Neuronal stem cell (in vitro differentiated cells): Measurements from ENCODE around the gene AQP7.
"Not testable (repeated sequence)": the region's sequence is repeated elsewhere in the genome, so short reads cannot be mapped to it uniquely, and the experiment has no call there.

ENCODE experiments used
- DNase-seq: peaks from one replicate; pipeline ENCODE4 v3.0.0-alpha.2; 2013; ENCODE audit warnings: low spot score
- H2AFZ ChIP-seq: one replicate; pipeline ENCODE4 v1.6.1; 2013; ENCODE audit warnings: mild to moderate bottlenecking, low read length, inconsistent platforms
- H2AK5ac ChIP-seq: 2 replicates; pipeline ENCODE4 v1.6.1; 2013; ENCODE audit warnings: low read depth, mild to moderate bottlenecking, inconsistent platforms, low read length, moderate library complexity, mixed read lengths
- H2BK120ac ChIP-seq: 2 replicates; pipeline ENCODE4 v1.6.1; 2013; ENCODE audit warnings: low read depth, mild to moderate bottlenecking, inconsistent platforms, low read length, moderate library complexity, mixed read lengths
- H2BK12ac ChIP-seq: one replicate; pipeline ENCODE4 v1.6.1; 2013; ENCODE audit warnings: low read length, inconsistent platforms
- H2BK15ac ChIP-seq: 2 replicates; pipeline ENCODE4 v1.6.1; 2013; ENCODE audit warnings: mild to moderate bottlenecking, low read length, inconsistent platforms, mixed read lengths
- H2BK5ac ChIP-seq: one replicate; pipeline ENCODE4 v1.6.1; 2013; ENCODE audit warnings: inconsistent platforms, mild to moderate bottlenecking, low read length, moderate library complexity
- H3K14ac ChIP-seq: one replicate; pipeline ENCODE4 v1.6.1; 2013; ENCODE audit warnings: low read length, inconsistent platforms
- H3K18ac ChIP-seq: 2 replicates; pipeline ENCODE4 v1.6.1; 2013; ENCODE audit warnings: low read length, inconsistent platforms
- H3K23ac ChIP-seq: 2 replicates; pipeline ENCODE4 v1.6.1; 2013; ENCODE audit warnings: low read depth, mild to moderate bottlenecking, mixed read lengths, low read length, inconsistent platforms; ENCODE audit not compliant: poor library complexity
- H3K27ac ChIP-seq: replicated peaks from 3 replicates; pipeline ENCODE4 v1.5.1; 2013; ENCODE audit warnings: low read length, inconsistent platforms
- H3K27me3 ChIP-seq, 3 experiments: 2 replicates each; pipeline ENCODE4 v1.6.1; 2013; ENCODE audit warnings: low read length in 3 of 3, mild to moderate bottlenecking in 2 of 3, inconsistent platforms in 1 of 3, low read depth in 1 of 3, mixed read lengths in 1 of 3, moderate library complexity in 1 of 3; ENCODE audit not compliant: control insufficient read depth in 3 of 3, insufficient read depth in 3 of 3
- H3K36me3 ChIP-seq, 2 donors: replicated peaks in 1 of 2; 2 replicates each; pipeline ENCODE4 v1.6.1; 2013; ENCODE audit warnings: low read length in 2 of 2; ENCODE audit not compliant: control insufficient read depth in 2 of 2, insufficient read depth in 2 of 2
- H3K4ac ChIP-seq: 2 replicates; pipeline ENCODE4 v1.6.1; 2013; ENCODE audit warnings: inconsistent platforms, mild to moderate bottlenecking, low read length, moderate library complexity
- H3K4me1 ChIP-seq, 2 donors: 1 replicate in 1 of 2; 2 replicates in 1 of 2; pipeline ENCODE4 v1.6.1; 2013; ENCODE audit warnings: low read length in 2 of 2, low read depth in 1 of 2; ENCODE audit not compliant: control insufficient read depth in 2 of 2, insufficient read depth in 1 of 2
- H3K4me2 ChIP-seq: one replicate; pipeline ENCODE4 v1.6.1; 2013; ENCODE audit warnings: mild to moderate bottlenecking, low read length, inconsistent platforms; ENCODE audit not compliant: insufficient read depth, poor library complexity, severe bottlenecking
- H3K4me3 ChIP-seq, 2 donors: 2 replicates each; pipeline ENCODE4 v1.5.1; 2013; ENCODE audit warnings: low read length in 2 of 2, mild to moderate bottlenecking in 2 of 2, inconsistent platforms in 1 of 2, moderate library complexity in 1 of 2
- H3K79me1 ChIP-seq: one replicate; pipeline ENCODE4 v1.6.1; 2013; ENCODE audit warnings: low read depth, mild to moderate bottlenecking, inconsistent platforms, low read length, moderate library complexity
- H3K9ac ChIP-seq: one replicate; pipeline ENCODE4 v1.6.1; 2013; ENCODE audit warnings: mild to moderate bottlenecking, low read depth, low read length, inconsistent platforms; ENCODE audit not compliant: poor library complexity
- H3K9me3 ChIP-seq, 2 donors: replicated peaks in 1 of 2; 2 replicates each; pipeline versions ENCODE3 to v1.6.1; 2013; ENCODE audit warnings: low read length in 2 of 2, mild to moderate bottlenecking in 2 of 2, inconsistent platforms in 1 of 2, low read depth in 1 of 2, mixed read lengths in 1 of 2, moderate library complexity in 1 of 2; ENCODE audit not compliant: control insufficient read depth in 2 of 2, insufficient read depth in 1 of 2
- H4K8ac ChIP-seq: one replicate; pipeline ENCODE4 v1.6.1; 2013; ENCODE audit warnings: low read depth, mild to moderate bottlenecking, inconsistent platforms, low read length, moderate library complexity
- H4K91ac ChIP-seq: one replicate; pipeline ENCODE4 v1.6.1; 2013; ENCODE audit warnings: low read length, low read depth, mild to moderate bottlenecking, inconsistent platforms; ENCODE audit not compliant: poor library complexity
- WGBS, 2 donors: extraction: QIAGEN DNeasy Blood & Tissue Kit; methylation state at CpG; one replicate each; pipeline ENCODE4 v1.1.7; 2013; ENCODE audit warnings: missing lambda C conversion rate in 2 of 2, mixed read lengths in 1 of 2; ENCODE audit not compliant: insufficient read length in 2 of 2, insufficient replicate concordance in 1 of 2; ENCODE audit errors: extremely low coverage in 2 of 2; 5-methylcytosine and 5-hydroxymethylcytosine counted together

AQP7 gene

DNA sequence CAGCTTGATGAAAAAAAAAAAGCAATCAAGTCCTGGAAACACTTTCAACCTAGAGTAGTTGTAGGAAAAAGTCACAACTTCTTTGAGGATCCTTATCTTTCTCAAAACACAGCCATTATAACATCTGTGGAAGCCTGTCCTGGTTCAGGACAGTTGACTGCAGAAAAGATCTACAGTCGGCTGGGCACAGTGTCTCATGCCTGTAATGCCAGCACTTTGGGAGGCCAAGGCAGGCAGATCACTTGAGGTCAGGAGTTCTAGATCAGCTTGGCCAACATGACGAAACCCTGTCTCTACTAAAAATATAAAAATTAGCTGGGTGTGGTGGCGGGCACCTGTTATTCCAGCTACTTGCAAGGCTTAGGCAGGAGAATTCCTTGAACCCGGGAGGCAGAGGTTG lies 37.6 kb downstream of the AQP7 start:
- H3K23ac ChIP-seq, H3K4me3 ChIP-seq, H3K9me3 ChIP-seq, H2AFZ ChIP-seq, H4K8ac ChIP-seq, H3K27me3 ChIP-seq, H2AK5ac ChIP-seq, H3K79me1 ChIP-seq, H3K4me2 ChIP-seq, H3K18ac ChIP-seq, H4K91ac ChIP-seq, H2BK12ac ChIP-seq, H3K4me1 ChIP-seq, H3K27ac ChIP-seq, H3K9ac ChIP-seq, DNase-seq, H2BK120ac ChIP-seq, H3K14ac ChIP-seq, H3K4ac ChIP-seq, H2BK15ac ChIP-seq, H2BK5ac ChIP-seq: not testable (repeated sequence)
- WGBS, 2 donors, result no CpG with 5 or more reads among the region's 4 CpGs
- peaks cover 19 to 67% of the 10 kb centered on the region in 2 donors for H3K36me3 ChIP-seq

DNA sequence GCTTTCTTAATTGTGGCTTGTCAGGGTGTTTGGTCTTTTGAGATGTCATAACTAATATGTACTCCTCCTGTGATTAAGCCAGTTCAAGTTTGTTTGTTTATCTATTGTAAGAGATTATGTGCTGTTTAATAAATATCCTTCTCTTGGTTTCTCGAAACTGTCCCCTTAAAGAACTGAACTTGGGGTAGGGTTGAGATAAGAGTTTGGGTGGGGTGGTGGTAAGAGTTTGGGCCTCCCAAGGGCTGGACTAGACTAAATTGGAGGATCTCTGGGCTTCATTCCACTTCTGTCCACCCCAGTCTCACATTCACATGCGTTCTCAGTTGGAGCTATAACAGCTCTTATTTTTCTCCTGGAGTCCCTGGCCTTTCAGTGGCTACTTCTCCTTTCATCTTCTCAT lies 38.2 kb downstream of the AQP7 start:
- H2BK12ac ChIP-seq, result no peak overlapping the region
- H4K91ac ChIP-seq, result no peak overlapping the region
- H4K8ac ChIP-seq, result no peak overlapping the region
- no peak for DNase-seq
- H2BK15ac ChIP-seq, result no peak overlapping the region
- no peak overlapping the region for H2BK5ac ChIP-seq
- no CpG with 5 or more reads among the region's 2 CpGs for whole genome bisulfite sequencing, 2 donors
- H3K18ac ChIP-seq, result no peak overlapping the region
- no peaks in the 10 kb centered on the region for H3K27me3 ChIP-seq
- H3K23ac ChIP-seq, result no peak overlapping the region
- H3K4me3 ChIP-seq, result no peak overlapping the region
- H3K4me1 ChIP-seq, result no peaks in the 10 kb centered on the region
- H3K9ac ChIP-seq, result no peak overlapping the region
- H3K36me3 ChIP-seq, result peaks cover 19 to 62% of the 10 kb centered on the region in 2 donors
- no peak overlapping the region for H2AK5ac ChIP-seq
- H3K4ac ChIP-seq, result no peak overlapping the region
- H2BK120ac ChIP-seq, result no peak overlapping the region
- H3K79me1 ChIP-seq, result no peaks in the 10 kb centered on the region
- H3K4me2 ChIP-seq, result no peak overlapping the region
- H3K14ac ChIP-seq, result no peak overlapping the region
- no peak overlapping the region for H3K27ac ChIP-seq
- no peaks in the 10 kb centered on the region for H3K9me3 ChIP-seq
- no peak overlapping the region for H2AFZ ChIP-seq

- H3K4me1 ChIP-seq, H3K18ac ChIP-seq, H3K9ac ChIP-seq, H3K9me3 ChIP-seq, DNase-seq, H4K8ac ChIP-seq, H3K79me1 ChIP-seq, H3K4me2 ChIP-seq, H2AFZ ChIP-seq, H2BK15ac ChIP-seq, H3K23ac ChIP-seq, H2BK120ac ChIP-seq, H3K4ac ChIP-seq, H3K14ac ChIP-seq, H2BK5ac ChIP-seq, H3K27me3 ChIP-seq, H2AK5ac ChIP-seq, H2BK12ac ChIP-seq, H3K27ac ChIP-seq, H4K91ac ChIP-seq, H3K4me3 ChIP-seq: not testable (repeated sequence)
- WGBS, 2 donors, result no CpG with 5 or more reads among the region's 3 CpGs
- peaks cover 0 to 43% of the 10 kb centered on the region in 2 donors for H3K36me3 ChIP-seq
Observed at GRCh38 chr9:33358641-33359040, 43.7 kb downstream of the AQP7 start.

DNA sequence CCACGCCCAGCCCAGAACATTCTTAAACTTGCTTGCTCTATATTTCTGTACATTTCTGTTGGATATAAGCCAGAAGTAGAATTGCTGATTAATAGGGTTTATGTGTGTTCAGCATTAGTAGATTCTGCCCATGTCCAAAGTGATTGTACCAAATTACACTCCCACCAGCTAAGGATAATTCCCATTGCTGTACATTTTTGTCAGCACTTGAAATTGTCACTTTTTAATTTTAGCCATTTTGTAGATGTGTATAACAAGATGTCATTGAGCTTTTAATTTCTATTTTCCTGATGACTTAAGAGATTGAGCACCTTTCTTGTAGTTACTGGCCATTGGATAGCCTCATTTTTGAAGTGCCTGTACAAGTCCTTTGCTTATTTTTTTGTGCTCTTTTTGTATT lies 46.4 kb downstream of the AQP7 start:
- H4K91ac ChIP-seq, result no peak overlapping the region
- no CpG with 5 or more reads among the region's 1 CpG for WGBS, 2 donors

More for the DNA sequence above, 46.4 kb downstream of the AQP7 start:
- no peak overlapping the region for H2BK120ac ChIP-seq
- no peak overlapping the region for H2BK15ac ChIP-seq
- no peak for DNase-seq
- H3K4me2 ChIP-seq, result no peak overlapping the region
- no peaks in the 10 kb centered on the region for H3K27me3 ChIP-seq
- no peak overlapping the region for H4K8ac ChIP-seq
- no peak overlapping the region for H3K23ac ChIP-seq
- H2BK5ac ChIP-seq, result no peak overlapping the region
- H2AK5ac ChIP-seq, result no peak overlapping the region
- H3K9me3 ChIP-seq, result no peaks in the 10 kb centered on the region
- H2AFZ ChIP-seq, result no peak overlapping the region
- no peaks in the 10 kb centered on the region for H3K4me1 ChIP-seq
- no peak overlapping the region for H3K4ac ChIP-seq
- H3K18ac ChIP-seq, result no peak overlapping the region
- no peak overlapping the region for H3K27ac ChIP-seq
- H3K9ac ChIP-seq, result no peak overlapping the region
- H3K4me3 ChIP-seq, result no peak overlapping the region
- H2BK12ac ChIP-seq, result no peak overlapping the region
- H3K79me1 ChIP-seq, result no peaks in the 10 kb centered on the region
- peaks cover 0 to 49% of the 10 kb centered on the region in 2 donors for H3K36me3 ChIP-seq
- H3K14ac ChIP-seq, result no peak overlapping the region
